GM21619 (cell line): Measurements from ENCODE around the gene NCKAP1.
"Not testable (repeated sequence)": the region's sequence is repeated elsewhere in the genome, so short reads cannot be mapped to it uniquely, and the experiment has no call there.

Experiments used
- ATAC-seq: cut with Tn5 transposase; IDR thresholded peaks from one replicate; pipeline ENCODE4 v1.9.1; 2021; ENCODE audit not compliant: unreplicated experiment

The NCKAP1 gene

DNA sequence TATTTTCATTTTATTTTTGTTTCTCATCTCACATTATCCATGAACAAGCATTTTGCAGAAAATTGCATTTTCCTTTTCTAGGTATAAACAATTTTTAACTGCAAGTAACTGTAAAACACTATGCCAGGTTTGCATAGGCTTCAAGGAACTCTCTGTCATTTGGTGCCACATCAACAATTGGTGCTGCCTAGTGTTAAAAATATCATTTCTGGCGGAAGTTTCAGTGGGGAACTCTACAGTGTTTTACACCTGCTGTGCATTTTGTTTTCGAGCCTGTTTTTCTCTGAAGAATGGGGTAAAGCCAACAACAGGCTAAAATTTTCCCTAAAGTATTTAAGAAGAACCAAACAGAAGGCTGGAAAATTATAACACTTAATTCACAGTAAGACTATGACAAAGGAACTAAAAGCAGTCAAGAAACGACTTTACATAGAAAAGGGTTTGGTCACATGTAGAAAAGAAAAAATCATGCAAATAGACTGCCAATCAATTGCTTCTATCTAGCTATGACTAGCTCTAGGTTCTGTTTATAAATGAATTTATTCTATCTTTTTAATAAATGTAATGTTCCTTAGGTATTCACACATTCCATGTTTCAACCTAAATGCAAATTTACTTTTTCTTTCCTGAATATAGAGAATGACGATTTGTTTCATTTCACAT, 150.4 kb downstream of the NCKAP1 start:
- no peak for ATAC-seq

DNA sequence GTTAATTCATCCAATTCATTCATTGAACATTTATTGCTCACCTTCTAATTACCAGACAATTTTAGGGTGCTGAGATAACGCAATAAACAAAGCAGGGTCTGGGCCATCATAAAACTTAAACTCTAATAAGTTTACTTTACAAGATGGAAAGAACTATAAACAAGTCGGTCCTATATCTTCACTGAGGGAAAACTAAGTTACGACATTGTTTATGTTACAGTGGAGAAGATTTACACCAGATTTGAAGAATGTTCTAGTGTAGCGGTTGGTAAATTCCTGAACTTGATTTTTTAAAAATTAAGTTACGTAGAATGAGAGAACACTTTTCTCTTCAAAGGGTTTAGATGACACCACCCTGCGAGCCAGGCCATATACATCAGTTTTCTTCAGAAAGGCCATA, 151.2 kb downstream of the NCKAP1 start:
- no peak for ATAC-seq

DNA sequence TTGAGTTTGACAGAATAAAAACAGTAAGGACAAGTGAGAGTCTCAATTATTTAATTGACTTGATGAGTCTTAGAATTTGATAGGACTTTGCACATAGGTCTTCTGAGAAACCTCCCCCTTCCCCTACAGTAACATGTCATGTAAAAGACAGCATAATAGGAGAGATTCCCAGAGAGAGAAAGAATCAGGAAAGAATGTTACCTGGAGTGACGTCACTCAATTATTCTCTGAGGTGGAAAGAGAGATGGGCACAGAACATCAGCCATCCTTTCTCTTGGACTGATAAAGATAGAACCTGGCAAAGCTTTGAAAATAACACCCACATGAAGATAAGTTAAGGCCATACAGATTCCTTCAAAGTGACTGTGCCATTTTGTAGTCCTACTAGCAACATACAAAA, 152.5 kb downstream of the NCKAP1 start:
- no peak for ATAC-seq

DNA sequence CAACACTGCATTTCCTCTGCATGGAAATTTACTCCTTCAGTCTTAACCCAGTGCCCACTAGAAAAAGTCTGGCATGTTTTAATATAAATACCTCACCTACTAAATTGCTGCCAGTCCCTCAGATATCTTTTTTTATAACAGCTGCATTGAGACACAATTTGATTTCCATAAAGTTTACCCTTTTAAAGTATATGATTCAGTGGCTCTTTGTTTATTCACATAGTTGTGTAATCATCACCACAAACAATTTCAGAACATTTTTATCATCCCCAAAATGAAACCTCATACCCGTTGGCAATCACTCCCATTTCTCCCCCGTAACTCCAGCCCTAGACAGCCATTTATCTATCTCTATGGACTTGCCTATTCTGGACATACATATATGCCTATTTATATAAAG, 154.8 kb downstream of the NCKAP1 start:
- no peak for ATAC-seq

DNA sequence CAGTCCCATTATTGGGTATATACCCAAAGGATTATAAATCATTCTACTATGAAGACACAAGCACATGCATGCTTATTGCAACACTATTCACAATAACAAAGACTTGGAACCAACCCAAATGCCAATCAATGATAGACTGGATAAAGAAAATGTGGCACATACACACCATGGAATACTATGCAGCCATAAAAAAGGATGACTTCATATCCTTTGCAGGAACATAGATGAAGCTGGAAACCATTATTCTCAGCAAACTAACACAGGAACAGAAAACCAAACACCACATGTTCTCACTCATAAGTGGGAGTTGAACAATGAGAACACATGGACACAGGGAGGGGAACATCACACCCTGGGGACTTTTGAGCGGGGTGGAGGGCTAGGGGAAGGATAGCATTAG, 158.2 kb downstream of the NCKAP1 start:
- not testable (repeated sequence) for ATAC-seq

DNA sequence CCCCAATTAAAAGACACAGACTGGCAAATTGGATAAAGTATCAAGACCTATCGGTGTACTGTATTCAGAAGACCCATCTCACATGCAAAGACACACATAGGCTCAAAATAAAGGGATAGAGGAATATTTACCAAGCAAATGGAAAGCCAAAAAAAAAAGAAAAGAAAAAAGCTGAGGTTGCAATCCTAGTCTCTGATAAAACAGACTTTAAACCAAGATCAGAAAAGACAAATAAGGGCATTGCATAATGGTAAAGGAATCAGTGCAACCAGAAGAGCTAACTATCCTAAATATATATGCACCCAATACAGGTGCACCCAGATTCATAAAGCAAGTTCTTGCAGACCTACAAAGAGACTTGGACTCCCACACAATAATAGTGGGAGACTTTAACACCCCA, 161.6 kb downstream of the NCKAP1 start:
- ATAC-seq: not testable (repeated sequence)

DNA sequence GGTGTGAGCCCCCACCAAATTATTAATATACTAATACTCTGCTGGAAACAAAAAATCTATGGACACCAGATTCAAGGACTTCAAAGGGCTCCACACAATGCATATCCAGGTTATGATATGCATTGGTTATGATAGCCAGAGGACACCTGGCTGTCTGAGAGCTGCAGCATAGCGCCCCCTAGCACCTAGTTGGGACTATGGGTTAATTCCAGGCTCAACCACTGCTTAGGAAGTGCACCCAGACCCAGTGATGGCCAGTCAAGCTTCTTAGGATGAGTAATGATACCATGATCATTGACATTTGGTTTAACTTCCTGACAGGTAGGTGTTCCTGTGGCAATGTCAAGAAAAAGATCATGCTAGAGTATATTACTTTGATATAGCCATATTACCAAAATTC, 168.0 kb downstream of the NCKAP1 start:
- no peak for ATAC-seq

DNA sequence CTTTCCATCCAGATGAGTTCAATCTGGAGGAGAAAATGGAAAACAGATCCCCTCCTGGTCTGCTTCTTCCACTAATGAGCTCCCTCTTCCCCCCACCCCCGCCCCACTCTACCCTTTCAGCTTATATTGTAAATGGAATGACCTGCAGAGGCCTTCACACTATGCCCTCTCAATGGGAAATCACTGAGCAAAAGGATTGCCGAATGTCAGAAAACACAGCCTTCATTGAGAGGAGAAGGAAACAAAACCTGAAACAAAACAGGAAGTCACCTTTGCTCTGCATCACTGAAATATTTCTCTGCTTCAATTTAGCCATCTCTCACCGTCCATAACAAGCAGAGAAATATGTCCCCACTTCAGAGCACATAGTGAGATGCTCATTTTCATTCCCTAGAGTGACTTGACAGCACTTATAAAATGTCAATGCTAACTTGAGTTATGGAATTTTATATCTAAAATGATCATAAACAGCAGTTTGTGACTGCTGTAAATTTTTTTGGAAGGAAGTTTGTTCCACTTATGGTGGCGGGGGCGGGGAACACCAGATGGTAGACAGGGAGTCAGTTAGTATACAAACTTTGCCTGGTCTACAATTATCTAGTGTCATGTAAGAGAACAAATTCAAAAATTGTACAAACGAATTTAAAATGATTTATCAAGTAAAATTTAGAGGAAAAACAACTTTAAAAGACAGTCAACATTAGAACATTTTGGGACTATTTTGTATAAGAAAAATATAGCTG, 170.0 kb downstream of the NCKAP1 start:
- no peak for ATAC-seq

DNA sequence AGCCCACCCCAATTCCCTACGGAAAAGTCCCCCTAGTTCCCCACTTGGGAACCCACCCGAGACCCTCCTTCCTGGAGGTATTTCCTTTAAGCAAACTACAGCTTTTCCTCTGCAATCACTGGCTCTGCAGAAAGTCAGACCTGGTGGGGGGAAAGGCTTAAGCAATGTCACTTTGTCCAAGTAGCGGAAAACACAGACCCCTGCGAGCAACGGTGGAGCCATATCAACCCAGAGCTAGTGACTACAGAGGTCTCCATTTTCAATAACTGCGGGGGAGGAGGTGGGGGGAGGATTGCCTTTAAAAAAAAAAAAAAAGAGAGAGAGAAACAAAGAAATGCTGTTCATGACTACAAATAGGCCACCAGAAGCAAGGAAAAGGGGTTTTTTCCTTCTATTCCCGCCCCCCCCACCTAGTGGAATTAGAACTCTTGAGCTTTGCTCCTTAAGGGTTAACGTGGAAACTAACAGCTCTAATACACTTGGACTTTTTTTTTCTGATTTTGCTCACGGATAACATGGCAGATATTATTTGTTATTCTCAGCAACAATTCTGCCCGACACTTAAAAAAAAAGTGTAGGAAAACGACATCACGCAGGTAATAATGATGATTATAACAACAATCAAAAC, 170.7 kb downstream of the NCKAP1 start:
- ATAC-seq: no peak

DNA sequence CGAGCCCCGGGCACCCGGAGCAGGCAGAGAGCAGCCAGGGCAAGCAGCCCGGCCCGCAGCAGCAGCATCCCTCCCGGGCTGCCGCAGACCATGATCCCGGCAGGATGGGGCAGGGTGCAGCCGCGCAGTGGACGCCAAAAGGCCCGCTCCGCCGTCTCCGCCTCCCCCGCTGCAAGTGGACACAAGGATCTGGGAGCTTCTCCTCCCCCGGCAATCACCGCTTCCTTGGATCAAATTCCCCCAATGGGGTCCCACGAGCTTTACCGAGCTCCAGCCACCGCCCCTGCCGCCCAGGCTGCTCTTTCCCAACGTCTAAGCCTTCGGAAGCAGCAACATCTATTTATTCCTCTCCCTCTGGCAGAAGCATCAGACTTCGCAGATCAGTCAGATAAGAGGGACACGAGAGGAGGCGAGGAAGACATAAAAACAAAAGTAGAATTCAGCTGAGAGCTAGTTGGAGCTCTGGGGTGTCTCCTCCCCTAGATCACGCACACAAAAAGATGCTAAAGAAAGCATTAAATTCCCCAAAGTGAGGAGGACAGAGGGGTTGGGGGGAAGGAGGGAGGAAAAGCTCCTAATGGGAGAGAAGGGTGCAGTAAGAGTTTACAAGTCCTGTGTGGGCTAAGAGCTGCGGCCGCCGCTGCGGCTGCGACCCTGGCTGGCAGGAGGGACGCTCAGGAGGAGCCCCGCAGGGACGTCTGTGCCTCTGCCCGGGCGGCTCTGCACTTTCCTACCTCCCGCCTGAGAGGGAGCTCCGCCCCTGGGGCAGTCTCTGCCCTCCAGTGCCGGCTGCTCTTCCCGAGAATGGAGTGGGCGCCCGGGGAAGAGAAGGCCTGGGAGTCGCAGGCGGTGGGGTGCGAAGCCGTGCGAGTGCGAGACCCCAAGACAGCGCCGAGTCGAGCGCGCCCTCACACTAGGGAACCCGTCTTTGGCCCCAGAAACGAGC, 171.5 kb downstream of the NCKAP1 start, which contains the start of gene FRZB:
TSS of gene FRZB (minus strand) at position 177 of the 946 bp plus-strand sequence. CDS start at position 92, 85 bp downstream.
- no peak for ATAC-seq

DNA sequence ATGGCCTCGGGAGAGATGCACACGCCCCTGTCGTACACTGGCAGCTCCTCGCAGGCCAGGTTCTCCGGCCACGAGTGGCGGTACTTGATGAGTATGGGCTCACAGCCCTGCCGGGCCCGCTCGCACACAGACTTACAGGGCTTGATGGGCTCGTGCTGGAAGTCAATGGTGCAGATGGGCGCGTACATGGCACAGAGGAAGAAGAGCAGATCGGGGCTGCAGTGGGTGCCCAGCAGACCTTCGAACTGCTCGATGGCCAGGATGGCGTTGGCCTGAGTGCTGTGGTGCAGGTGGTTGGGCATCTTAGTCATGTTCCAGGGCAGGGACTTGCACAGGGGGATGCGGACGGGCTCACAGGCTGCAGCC, 172.2 kb downstream of the NCKAP1 start:
- ATAC-seq: no peak

DNA sequence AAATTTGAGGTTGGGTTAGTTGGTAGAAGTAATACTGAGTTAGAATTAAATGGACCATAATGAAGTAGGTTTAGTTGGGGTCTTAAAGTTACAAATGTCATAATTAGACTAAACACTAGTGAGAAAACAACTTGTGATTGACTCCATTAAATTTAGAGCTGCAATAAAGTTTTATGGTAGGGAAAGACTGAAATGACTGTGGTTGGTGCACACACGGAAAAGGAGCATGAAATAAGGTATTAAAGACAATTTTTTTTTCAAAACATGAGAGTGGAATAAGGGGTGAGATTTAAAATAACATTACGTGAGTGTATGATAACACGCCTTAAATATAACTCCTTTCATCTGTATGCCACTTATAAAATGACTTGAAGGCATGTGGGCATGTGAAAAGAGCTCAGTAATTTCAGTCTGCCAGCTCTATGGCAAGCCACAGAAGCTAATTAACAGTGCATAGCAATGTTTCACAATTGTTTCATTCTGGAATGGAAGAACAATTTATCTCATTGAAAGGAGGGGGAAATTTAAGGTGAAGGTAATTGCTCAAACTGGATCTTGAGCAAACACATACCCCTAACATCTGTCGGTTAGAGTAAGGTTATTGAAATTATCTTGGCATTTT, 173.2 kb downstream of the NCKAP1 start:
- no peak for ATAC-seq

DNA sequence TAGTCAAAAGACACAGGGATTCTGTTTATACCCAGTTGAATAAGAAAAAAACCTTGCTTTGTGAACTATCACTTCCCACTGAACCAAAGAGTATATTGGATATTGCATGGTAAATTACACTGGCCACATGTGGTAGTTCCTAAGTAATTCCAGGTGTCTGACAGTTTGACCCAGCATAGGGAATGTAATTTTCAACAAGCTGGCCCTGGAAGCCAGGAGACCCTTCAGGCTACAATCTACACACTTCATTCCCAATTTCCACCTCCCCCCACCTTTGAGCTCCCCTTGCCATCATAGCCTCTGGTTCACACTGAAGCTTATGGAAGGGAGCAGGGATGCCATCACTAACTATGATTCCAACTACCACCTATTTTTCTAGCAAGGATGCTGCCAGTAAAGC, 174.6 kb downstream of the NCKAP1 start:
- ATAC-seq: no peak

DNA sequence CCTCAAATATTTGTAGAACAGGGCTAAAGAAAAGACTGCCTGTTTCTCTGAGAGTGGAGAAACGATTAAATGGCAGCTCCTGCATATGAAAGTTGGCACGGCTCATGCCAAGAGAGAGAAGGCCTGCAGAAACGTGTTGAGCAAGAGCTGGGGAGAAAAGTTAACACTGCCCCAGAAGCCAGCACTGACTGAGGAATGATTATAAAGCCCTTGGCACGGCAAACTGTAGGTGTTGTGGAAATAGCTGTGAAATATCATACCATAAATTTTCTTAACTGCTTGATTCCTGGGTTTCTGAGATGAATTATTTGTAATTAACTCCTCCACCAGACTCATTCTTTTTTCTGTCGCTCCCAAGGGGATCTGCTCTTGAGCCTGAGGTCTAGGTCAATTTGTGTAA, 176.2 kb downstream of the NCKAP1 start:
- no peak for ATAC-seq

DNA sequence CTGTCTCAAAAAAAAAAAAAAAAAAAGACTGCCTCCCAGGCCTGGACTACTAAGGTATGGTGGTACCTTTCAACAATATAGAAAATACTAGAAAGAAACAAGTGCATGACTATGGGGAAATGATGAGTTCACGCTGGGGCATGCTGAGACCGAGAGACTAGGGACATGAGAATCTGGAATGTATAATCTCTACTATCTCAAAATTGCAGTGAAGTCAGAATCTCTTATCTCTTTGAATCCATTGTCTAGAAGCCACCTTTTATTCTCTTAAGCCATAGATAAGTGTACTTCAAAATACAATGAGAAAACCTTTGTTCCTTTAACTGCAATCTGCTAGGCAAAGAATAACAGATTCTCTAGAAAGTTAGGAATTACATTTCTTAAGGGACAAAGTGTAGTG, 177.4 kb downstream of the NCKAP1 start:
- ATAC-seq: no peak
